HL-60 (cell line): Measurements from ENCODE around the gene SVIL.

Experiments
- DNase-seq, 2 experiments: peaks; one replicate each; pipeline ENCODE4 v3.0.0-alpha.2; 2010 to 2020; ENCODE audit warnings: low read depth in 1 of 2, low spot score in 1 of 2
- H3K27ac ChIP-seq: fragments of 250-450 bp; sonication (Bioruptor Pico); replicated peaks from 2 replicates; pipeline ENCODE4 v1.5.1; 2020; ENCODE audit warnings: mild to moderate bottlenecking, moderate library complexity
- H3K27me3 ChIP-seq: fragments of 250-450 bp; sonication (Bioruptor Pico); 2 replicates; pipeline ENCODE4 v1.5.1; 2021; ENCODE audit warnings: mild to moderate bottlenecking, moderate library complexity; ENCODE audit not compliant: insufficient read depth, poor library complexity, severe bottlenecking
- H3K4me3 ChIP-seq: replicated peaks from 2 replicates; pipeline ENCODE4 v1.5.1; 2011; ENCODE audit warnings: mild to moderate bottlenecking, control low read depth, low read length; ENCODE audit not compliant: insufficient read depth
- CTCF ChIP-seq: IDR thresholded peaks from one replicate; pipeline ENCODE4 v1.5.1; 2011; ENCODE audit warnings: low read length, control low read depth, inconsistent platforms; ENCODE audit not compliant: insufficient read depth
- GABPA ChIP-seq: IDR thresholded peaks from 2 replicates; pipeline ENCODE4 v1.6.1; 2012; ENCODE audit warnings: low read depth
- POLR2AphosphoS5 ChIP-seq: IDR thresholded peaks from 2 replicates; pipeline ENCODE4 v1.6.1; 2012; ENCODE audit warnings: low read depth
- REST ChIP-seq: IDR thresholded peaks from 2 replicates; pipeline ENCODE4 v1.6.1; 2012; ENCODE audit warnings: low read depth; ENCODE audit not compliant: insufficient replicate concordance
- SPI1 ChIP-seq: IDR thresholded peaks from 2 replicates; pipeline ENCODE4 v1.6.1; 2012; ENCODE audit warnings: low read depth, mild to moderate bottlenecking, borderline replicate concordance

Gene SVIL

GRCh38 chr10:29430101-29430500 lies 204.7 kb downstream of the SVIL start:
- TF ChIP-seq GABPA (no peak), REST (no peak), SPI1 (no peak), CTCF (no peak), POLR2AphosphoS5 (no peak)
- H3K27ac ChIP-seq: no peak overlapping the region

GRCh38 chr10:29428486-29428885 lies 206.3 kb downstream of the SVIL start:
- Histone ChIP-seq H3K27me3 (no peaks in the 10 kb centered on the region), H3K27ac (no peak overlapping the region), H3K4me3 (no peak overlapping the region)
- TF ChIP-seq POLR2AphosphoS5 (no peak), REST (no peak), CTCF (no peak), GABPA (no peak), SPI1 (no peak)
- no peak for DNase-seq

More at GRCh38 chr10:29430101-29430500, 204.7 kb downstream of the SVIL start:
- no peaks in the 10 kb centered on the region for H3K27me3 ChIP-seq
- no peak overlapping the region for H3K4me3 ChIP-seq
- DNase-seq: no peak

GRCh38 chr10:29427667-29428066 lies 207.1 kb downstream of the SVIL start:
- H3K27ac ChIP-seq: no peak overlapping the region

More at GRCh38 chr10:29427667-29428066, 207.1 kb downstream of the SVIL start:
- Histone ChIP-seq H3K4me3 (no peak overlapping the region), H3K27me3 (no peaks in the 10 kb centered on the region)
- no peak for DNase-seq
- TF ChIP-seq GABPA (no peak), REST (no peak), POLR2AphosphoS5 (no peak), SPI1 (no peak), CTCF (no peak)
